Measurements from ENCODE around the gene SLAIN2. TPM values are rescaled to one million over a fixed set of nuclear protein-coding genes. Genes with fewer than 3 reads are reported as not detected.
A peak's percentile ranks its signal among the peaks of the same experiment; 100 is the strongest.

The SLAIN2 gene
- total and polyA plus RNA-seq, 2 of the 4 experiments (the other 2 are of a cell fraction) = 23.3 to 53.0 TPM

- POLR2A ChIA-PET (ENCODE audit: unreplicated experiment) = no interaction called here
- H3K4me1 ChIP-seq (ENCODE audit: control insufficient read depth, insufficient read depth, low read length) = peaks cover 14% of the 10 kb centered on the region
- dilution Hi-C loops (cut with HindIII; ENCODE audit: low sequenced_read_pairs, unreplicated experiment) (no loop called here), in situ Hi-C loops (cut with MboI; ENCODE audit: low sequenced_read_pairs) (no loop called here), intact Hi-C loops (cut with micrococcal nuclease) (no loop called here)
- CTCF ChIA-PET = no interaction called here
- no peaks in the 10 kb centered on the region for H3K27me3 ChIP-seq (ENCODE audit: control insufficient read depth, insufficient read depth, low read length)
- no peak overlapping the region for H3K27ac ChIP-seq (ENCODE audit: insufficient read depth, low read length)
- no peak overlapping the region for H2BK20ac ChIP-seq (ENCODE audit: low read depth, low read length)
- H2BK15ac ChIP-seq (ENCODE audit: low read depth, low read length) = no peak overlapping the region
- no peak overlapping the region for H3K56ac ChIP-seq (ENCODE audit: extremely low read depth, insufficient read depth, low read length)
- no peak overlapping the region for H3K4me3 ChIP-seq (ENCODE audit: insufficient read depth, low read depth, low read length)
- no peak overlapping the region for H3K4me2 ChIP-seq (ENCODE audit: low read depth, low read length)
- BruUV-seq (replicated peaks) = no TSS peak
- no peak overlapping the region for H3K4ac ChIP-seq (ENCODE audit: low read depth, low read length)
- peaks cover 2 to 10% of the 10 kb centered on the region in 2 experiments; a peak in 1 of 4 replicates for H3K79me1 ChIP-seq (ENCODE audit: low read depth in 1 of 2, low read length in 2 of 2)
- H3K9me1 ChIP-seq (ENCODE audit: insufficient read depth, low read length) = peaks cover 7% of the 10 kb centered on the region; the same call in 1 of the 2 replicates
- no CpG with 5 or more reads among the region's 3 CpGs for WGBS, 2 experiments (ENCODE audit: extremely low coverage in 2 of 2, insufficient read length in 1 of 2)
- no peak overlapping the region for H2AFZ ChIP-seq (replicated peaks; ENCODE audit: low read length, poor library complexity)
- no peak overlapping the region for H3K14ac ChIP-seq (replicated peaks; ENCODE audit: low read depth, low read length)
- no peaks in the 10 kb centered on the region for H3K36me3 ChIP-seq (ENCODE audit: control insufficient read depth, insufficient read depth, low read length)
- ATAC-seq (ENCODE audit: low read depth) (no peak), DNase-seq (no peak)
- TF ChIP-seq SMC3 (IDR thresholded peaks at IDR 0.05; ENCODE audit: low read depth, low read length) (no peak), BHLHE40 (IDR thresholded peaks at IDR 0.05; ENCODE audit: low read depth, low read length) (0 out of 2 replicates have a peak, but pooled peaks have one; percentile 32)
- H3K18ac ChIP-seq (ENCODE audit: low read depth, low read length) = no peak overlapping the region
- H3K23ac ChIP-seq (ENCODE audit: low read depth, low read length) = no peak overlapping the region
- no peak overlapping the region for H2BK5ac ChIP-seq (ENCODE audit: low read depth, low read length, poor library complexity, severe bottlenecking)
- H4K20me1 ChIP-seq (ENCODE audit: insufficient read depth, low read length) = no peaks in the 10 kb centered on the region
- H4K8ac ChIP-seq (ENCODE audit: low read depth in 2 of 2, low read length in 2 of 2) = no peak overlapping the region
- no peaks in the 10 kb centered on the region for H3K9me3 ChIP-seq (ENCODE audit: control insufficient read depth, insufficient read depth, low read length)
- H4K5ac ChIP-seq (ENCODE audit: low read depth, low read length) = no peak overlapping the region
- H3K9ac ChIP-seq (ENCODE audit: low read depth, low read length) = no peak overlapping the region
- no peak overlapping the region for H2BK120ac ChIP-seq (ENCODE audit: low read depth, low read length)
- no peak overlapping the region for H2AK9ac ChIP-seq (replicated peaks; ENCODE audit: low read depth, low read length, poor library complexity)
- H2AK5ac ChIP-seq (ENCODE audit: low read depth, low read length) = no peak overlapping the region
- no peak overlapping the region for H4K91ac ChIP-seq (ENCODE audit: insufficient read depth, low read depth, low read length)
Measured at GRCh38 chr4:48333587-48333986, 7.7 kb upstream of the SLAIN2 start.
